Amniotic epithelial cell (primary cell): Measurements from ENCODE around the gene LOXL4.

Experiments used
- DNase-seq: peaks from one replicate; pipeline ENCODE4 v3.0.0-alpha.2; 2010; ENCODE audit warnings: low read depth

The LOXL4 gene

DNA sequence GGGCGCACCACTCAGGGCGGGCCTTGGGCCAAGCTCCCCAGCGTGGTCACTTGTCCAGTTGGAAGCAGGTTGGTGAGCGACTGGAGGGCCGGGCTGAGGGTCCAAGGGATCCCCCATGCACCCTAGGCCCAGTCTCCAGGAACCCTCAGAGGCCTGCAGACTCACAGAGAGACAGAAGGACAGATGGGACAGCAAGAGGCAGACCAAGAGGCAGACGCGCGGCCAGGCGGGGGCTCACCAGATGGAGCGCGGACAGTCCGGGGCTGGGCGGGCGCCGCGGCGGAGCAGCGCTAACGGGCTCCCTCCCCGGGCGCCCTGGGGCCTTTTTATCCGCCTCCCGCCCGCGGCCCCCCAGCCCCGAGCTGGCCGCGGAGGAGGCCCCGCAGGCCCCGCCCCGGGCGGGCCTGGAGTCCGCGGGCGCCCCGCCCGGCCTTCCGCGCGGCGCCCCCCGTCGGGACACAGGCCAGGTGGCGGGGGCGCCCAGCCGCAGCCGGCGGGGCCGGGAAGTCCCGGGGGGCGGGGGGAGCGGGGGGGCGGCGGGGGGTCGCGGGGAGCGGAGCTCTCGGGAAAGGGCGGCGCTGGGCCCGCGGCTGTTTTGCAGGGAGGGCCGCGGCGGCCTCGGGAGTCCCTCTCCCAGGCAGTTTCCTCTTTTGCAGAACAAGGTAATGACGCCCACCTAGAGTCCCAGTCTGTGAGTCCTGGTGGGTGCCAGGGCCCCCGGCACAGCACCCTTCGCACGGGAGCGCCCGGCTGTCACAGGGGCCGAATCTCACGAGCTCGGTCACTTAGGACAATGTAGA, at the start of gene LOXL4:
LOXL4 (minus strand) TSS at position 301 of the 800 bp plus-strand sequence. CDS start 5,175 bp downstream, outside the sequence.
- no peak for DNase-seq

DNA sequence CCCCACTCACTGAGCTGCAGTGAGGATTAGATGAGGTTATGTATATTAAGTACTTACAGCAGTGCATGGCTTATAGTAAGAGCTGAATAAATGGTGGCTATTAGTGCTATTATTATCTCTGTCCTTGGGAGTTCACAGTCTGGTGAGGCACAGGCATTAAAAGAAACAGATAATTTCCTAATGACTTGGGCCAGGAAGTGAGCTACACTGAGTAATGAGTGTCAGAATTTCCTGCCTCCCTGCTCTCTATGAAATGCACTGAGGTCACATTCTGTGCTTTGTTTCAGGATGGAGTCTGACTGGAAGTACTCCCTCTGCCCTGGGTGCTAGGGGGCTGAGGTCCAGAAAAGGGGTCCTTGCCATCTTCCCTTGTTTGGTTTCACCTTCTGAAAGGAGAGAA, 48.7 kb upstream of the LOXL4 start:
- peak; percentile 54 for DNase-seq

DNA sequence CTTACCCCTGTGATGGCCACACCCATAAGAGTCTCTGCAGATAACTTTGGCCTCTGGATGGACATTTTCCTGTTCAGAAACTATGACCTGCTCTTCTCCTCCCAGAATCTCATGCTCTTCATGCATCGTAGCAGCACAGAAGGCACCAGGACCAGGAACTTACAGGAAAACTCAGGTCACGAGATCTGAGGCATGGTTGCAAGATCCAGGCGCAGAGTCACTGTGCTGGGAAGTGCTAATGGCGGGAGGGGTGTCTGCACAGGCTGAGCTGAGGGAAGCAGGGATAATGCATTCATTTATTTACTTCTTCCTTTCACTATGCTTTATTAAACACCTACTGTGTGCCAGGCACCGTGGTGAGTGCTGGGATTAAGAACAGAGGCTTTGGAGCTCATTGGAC, 48.2 kb upstream of the LOXL4 start:
- DNase-seq, result no peak

DNA sequence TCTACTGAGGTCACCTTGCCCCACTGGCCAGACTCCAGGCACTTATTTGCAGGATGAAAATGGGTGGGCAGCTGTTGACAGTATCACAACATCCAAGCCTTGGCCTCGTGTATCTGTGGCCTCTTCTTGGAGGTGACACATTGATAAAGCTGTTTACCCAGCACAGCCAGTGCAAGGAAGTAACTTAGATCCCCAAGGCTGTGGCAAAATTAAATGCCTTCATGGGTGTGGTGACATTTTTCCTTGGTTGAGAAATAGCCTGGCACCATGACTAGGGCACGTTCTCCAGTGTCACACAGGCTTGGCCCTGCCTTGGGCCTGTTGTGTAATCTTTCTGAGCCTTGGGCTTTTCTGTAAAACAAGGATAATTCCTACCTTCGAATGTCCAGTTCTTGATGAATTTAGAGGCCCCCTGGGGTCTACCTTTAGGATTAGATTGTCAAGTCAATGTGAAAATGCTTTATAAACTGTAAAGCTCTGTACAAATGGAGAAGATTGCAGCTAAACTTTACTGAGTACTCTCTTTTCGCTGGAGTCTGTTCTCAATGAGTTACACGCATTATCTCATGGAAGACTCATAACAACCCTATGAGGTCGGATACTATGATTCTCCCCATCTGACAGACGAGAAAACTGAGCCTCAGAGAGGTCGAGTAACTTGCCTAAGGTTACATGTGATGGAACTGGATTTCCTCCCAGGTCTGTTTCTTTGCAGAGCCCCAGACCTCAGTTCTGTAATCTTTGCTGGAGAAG, 46.7 kb upstream of the LOXL4 start:
- DNase-seq, result no peak

DNA sequence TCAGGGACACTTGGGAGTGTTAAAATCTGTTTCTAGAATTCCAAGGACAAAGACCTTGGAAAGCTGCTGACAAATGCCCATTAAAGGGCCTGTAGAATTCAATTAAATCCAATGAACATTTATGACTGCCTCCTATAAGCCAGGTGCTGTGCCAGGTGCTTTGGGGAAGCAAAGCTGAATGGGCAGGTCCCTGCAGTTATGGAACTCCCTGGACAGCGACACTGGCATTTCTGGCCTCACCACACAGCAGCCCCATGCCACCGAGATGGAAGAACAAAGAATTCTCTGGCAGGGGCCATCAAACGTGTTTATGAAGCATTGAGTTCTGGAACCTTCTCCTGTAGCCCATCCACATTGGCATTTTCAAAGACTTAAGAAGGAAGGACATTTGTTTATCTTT, 45.6 kb upstream of the LOXL4 start:
- no peak for DNase-seq

DNA sequence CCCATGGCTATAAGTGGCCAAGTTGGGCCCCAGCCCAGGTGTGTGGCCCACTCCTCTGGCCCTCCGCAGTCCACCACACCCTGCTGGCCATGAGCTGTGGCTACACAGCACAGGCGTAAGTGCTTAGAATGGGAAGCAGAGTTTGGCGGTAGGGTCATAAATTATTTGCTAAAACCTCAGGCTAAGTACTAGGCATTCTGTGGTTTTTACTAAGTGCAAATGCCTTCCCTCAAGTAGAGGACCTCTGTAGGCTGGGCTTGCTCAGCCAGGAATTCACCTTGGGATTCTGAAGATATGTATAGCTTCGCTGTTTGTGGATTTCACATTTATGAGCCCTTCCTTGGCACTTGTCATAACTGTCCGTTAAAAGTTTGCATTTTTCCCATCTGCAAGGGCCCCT, 44.8 kb upstream of the LOXL4 start:
- peak; percentile 66 for DNase-seq

DNA sequence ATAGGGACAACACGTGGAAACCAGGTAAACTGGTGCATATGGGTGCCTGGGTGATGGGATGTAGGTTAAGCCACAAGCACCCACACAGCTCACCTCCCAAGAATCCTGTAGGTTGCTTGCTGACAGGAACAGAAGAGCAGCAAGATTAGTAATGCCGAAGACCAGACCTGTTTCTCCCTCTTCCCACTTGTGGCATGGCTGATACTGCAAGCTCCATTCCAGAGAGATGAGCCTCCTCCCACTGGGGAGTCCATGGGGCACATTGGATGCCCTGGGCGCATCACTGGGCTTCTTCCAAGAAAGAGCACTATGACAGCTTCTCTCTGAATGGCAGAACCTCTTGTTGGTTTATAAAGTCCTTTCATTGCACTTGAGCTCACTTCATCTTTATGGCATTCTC, 44.4 kb upstream of the LOXL4 start:
- DNase-seq, result peak; percentile 30

DNA sequence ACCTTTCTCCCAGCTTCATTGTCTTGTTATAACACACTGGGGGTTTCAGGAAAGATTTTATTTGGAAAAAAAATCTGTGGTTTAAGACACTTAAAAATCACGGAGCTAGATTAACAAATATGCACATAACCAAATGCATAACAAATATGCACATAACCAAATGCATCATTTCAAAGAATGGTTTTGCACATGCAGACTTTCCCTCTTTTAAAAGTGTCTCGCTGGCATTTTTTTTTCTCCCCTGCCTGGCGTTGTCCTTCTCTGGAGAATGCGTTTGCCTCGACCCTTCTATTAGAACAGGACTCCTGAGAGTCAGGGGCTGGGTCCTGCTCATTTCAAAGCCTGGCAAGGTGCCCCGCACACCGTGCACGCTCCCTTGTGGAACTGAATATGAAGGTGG, 42.7 kb upstream of the LOXL4 start:
- DNase-seq, result no peak

DNA sequence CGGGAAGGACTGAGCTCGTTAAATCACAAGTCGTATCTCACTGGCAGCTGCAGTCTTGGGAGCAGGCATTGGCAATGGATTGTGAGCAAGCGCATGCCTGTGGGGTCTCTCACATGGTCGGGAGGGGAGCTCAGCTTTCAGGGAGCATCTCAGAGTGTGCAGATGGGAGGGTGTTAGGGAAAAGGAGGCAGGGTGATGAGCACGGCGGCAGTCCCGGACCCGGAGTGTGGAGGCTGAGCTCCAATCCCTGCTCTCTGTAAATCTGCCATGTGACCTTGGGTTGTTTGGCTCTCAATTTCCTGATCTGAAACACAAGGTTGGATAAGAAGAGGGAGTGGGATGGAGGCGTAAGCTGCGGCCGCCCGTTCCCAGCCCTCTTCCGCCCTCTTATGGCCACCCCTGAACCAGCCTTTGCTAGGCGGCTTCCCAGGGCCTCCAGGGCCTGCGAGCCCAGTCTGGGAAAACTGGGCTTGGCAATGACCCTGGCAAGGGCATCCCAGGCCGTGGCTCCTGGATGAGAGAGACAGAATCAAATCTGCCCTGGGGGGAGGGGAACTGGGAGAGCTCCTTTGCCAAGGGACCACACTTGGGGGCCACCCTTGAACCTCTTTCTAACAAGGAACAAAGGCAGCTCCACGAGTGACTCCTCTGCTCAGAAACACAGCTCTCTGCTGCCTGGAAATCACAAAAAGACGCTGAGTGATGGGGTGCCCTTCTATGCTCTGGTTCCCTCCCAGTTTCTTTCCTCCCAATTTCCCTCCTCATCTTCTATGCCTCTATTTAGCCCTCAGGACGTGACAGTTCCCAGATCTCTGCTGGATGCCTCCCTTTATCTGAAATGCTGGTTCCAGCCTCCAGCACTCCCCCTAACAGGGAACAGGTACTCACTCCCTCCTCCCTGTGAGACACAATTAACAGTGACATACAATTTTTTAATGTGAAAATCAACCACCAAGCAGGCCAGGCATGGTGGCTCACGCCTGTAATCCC, 41.7 kb upstream of the LOXL4 start:
- peak; percentile 70 for DNase-seq

DNA sequence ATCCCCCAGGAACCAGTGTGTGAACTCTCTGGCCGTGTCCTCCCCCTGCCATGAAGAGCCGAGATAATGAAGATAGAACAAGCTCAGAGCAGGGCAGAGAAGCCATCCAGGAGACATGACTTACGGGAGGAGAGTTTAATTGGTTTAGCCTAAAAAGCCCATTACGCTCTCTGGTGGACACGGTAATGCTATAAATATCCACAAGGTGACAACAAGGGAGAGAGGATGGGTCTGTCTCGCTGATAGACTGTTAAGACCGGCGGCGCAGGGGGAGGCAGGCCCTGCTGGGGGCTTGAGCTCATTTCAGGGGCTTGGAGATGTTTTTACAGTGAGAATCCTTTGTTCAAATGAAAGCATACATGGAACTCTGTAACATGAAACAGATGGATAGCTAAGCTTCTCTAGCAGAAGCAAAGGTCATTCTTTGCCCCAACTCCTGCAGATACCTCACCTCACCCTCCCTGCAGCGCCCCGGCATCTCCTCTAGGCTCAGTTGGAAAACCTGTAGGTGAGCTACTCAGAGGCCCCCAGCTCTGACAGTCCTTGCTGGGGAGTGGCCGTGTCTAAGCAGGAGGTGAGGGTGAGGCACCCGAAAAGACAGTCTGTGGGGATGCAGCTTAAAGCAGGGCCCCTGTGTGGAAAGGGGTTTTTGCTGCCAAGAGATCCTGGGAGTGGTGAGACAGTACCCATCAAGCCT, 40.8 kb upstream of the LOXL4 start:
- DNase-seq, result no peak

DNA sequence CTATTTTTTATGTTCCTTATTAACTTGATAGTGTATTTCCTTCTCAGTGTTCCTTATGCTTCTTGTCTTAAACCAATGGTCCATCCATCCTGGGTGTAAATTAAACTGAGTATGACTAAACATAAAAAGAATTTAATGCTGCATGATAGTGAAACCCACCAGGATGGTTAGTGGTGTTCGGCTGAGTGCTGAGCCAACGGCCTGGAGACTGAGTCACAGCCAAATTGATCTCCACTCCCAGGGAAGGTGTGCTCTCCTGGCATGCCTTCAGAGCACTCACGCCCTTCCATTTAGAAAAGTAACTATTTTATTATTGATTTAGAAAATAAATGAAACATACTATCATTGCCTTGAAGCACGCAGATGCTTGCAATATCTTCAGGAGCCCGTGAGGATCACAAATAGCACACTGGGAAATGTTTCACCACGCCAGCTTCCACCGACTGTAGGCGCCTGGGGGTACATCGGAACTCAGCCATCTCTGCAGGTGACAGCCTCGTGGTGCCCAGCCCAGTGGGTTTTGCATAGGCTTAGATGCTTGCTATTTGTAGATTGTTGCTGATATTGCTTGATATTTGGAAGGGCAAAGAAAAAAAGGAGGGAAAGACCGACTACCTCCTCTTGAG, 40.0 kb upstream of the LOXL4 start:
- DNase-seq, result no peak

DNA sequence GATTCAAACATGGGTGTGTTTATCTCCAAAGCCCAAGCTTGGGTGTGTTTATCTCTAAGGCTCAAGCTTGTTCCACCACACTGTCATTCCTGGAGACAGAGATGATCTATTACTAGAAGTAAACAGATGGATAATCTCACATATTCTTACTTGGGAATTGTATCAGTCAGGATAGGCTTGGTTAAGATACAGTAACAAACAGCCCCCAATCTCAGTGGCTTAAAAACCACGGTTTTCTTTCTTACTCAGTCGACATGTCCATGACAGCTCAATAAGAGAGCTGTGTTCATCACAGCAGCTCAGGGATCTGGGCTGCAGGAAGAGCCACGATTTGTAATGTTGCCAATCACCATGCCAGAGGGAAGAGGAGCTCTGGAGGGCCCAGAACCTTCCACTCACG, 38.5 kb upstream of the LOXL4 start:
- no peak for DNase-seq

DNA sequence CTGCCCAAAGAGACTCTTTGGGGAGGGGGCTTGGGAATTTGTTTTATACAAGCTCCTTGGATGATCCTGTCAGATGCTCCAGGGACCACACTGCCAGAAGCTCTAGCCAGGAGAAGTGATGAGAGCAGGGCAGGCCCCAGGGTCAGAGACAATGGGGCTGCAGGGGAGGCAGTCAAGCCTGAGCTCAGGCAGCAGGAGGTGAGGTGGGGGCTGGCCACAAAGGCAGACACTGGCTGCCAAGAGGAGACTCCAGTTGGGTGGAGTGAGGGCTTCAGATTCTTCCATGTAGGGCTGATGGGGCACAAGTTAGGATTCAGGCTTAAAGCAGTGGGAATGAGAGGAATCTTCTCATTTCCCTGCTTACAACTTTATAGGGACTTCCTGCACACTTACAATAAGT, 35.6 kb upstream of the LOXL4 start:
- no peak for DNase-seq

DNA sequence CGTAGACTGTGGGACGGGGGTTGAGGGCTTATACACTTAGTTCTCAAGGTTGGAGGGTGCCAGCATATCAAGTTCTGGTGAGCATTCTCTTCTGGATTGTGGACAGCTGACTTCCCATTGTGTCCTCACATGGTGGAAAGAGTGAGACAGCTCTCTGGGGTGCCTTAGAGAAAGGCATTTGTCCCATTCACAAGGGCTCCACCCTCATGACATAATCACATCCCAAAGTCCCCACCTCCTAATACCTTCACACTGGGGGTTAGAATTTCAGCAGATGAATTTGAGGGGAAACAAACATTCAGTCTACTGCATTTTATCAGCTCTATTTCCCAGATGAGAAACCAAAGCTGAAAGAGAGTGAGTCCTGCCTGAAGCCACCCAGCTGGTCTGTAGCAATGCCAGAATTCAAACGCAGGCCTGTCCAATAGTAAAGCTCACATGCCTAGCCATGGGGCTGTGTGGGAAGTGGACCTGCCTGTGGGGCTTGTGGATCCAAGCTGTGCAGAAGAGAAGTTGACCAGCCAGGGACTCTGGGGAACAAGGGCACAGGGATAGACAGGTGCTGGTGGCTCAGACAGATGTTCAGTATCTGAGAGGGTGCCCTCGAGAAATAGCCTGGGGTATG, 34.9 kb upstream of the LOXL4 start:
- no peak for DNase-seq

DNA sequence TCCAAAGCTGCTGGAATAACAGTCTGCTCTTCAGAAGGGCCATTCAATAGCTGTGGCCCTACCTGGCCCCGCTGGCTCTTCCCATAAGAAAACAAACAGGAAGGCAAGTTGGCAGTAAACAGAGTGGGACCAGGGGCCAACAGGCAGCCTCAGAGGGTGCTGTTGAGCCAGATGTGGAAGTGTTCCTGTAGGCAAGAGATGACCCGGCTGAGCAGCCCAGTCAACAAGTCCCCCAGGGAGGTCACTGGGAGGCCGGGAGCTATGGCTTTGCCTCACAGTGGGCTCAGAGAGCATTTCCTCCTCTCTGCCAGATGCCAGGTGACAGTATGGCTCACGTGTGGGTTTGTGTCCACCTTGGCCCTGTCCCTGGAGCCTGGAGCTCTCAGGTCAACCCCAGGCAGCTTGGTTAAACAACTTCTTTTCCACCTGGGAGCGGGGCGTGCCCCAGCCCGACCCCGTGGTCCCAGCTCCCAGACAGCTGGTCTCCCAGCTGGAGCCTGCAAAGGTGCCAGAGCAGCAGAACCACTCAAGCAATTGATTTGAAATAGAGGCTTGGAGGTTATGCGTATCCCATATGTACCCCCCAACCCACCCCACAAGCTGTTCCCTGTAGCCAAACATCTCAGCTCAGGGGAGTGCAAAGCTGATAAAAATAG, 33.8 kb upstream of the LOXL4 start:
- DNase-seq, result no peak

DNA sequence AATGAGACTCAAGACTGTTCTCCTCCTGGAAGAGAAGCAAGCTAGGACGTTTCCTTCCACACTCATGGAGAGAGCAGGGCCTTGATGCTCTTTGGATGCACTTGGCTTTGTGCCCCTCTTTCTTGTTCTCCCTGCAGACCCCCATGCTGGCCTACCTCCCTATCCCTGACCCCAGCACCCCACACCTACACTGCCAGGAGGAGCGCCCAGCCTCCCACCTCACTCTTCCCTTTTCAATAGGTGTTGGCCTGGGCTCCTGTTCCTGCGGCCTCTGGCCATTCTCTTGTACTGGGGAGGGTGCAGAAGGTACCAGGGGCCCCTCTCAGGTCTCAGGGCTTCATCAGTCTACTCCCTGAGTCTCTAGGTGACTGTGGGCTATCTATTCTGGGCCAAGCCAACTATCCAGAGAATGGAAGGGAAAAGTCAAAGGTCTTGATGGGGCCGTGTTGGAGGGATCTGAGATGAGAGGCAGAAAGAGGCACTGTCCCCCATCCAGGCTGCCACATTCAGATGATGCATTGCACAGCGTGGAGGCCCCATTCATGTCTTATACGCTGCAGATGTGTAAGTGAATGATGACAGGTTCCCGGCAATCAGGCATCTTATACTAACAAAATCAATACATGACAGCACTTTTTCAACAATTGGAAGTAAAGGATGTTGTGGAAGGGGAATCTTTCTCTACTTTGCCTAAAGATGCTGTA, 32.7 kb upstream of the LOXL4 start:
- no peak for DNase-seq

DNA sequence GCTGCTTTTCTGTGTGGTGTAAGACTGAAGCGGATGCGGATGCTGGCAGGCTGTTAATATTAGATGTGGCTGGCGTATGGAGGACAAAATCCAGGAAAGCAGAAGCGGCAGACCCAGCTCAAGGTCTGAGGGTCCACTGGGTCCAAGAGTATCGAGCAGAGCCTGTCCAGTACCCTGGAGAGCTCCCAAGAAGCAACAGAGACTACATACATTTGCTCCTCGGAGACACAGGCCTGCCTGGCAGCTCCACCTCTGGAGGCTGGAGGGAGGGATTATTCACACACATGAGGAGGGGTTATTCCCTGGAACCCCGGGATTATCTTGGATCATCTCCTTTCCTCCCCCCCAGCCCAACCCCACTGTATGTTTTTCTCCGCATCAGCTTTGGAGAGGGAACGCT, 31.3 kb upstream of the LOXL4 start:
- DNase-seq, result peak; percentile 30

DNA sequence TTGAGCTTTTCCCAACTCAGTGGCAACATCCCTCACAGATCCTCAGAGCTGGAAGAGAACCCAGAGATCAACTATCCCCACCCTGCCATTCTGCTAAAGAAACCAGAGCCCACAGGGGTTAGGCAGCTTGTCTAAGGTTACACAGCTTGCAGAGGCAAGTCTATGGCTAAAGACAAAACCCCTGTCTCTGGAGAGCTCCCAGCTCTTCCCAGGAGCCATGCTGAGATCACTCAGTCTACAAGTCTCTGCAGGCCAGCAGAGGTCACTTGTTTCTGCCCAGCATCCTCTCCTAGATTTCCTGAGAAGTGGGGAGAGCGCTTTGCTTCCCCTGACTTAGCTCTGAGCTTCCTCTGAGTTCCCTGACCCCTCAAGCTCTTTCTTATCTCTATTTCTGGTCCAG, 28.5 kb upstream of the LOXL4 start:
- DNase-seq, result no peak

DNA sequence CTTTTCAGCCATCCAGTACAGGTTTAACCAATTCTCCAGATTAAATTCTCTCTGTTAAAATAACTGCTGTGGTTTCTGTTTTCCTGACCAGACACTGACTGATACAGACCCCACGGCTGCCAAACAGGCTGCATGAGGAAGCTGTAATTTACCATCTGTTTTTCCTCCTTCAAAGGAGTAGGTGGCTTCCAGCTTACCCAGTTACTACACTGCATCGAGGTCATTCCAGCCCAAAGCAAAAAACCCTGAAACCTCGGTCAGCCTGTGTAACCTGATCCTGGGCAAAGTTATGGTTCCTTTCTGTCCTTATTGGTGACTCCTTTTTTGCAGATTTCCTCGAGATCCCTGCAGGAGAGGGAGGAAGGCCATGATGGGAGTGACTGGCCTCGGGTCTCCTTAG, 27.9 kb upstream of the LOXL4 start:
- peak; percentile 47 for DNase-seq

DNA sequence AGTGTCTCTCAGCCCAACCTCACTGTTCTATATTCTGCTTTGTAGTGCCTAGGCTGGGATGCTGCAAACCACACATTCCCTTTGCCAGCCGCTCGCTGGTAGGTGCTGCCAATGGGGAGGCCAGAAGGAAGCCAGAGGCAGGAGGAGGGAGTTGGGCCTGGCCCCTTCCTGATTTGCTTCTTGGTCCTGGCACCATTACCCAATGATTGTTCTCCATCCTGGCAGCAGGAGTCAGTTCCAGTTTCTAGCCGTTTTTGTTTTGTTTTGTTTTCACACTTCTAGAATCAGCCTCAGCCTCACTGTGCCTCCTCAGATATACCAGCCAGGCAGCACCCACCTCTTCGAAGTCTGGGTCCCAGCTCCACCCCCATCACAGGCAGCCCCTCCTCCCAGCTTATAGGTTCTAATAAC, 27.4 kb upstream of the LOXL4 start:
- DNase-seq, result no peak
